Thyroid gland (tissue), 4 donors: ENCODE results near the gene C1orf52.
A peak's percentile ranks its signal among the peaks of the same experiment; 100 is the strongest.

Experiments
- CTCF ChIP-seq, 6 experiments: fragments of 200-600 bp in 3 of 6; fragments of 450-650 bp in 3 of 6; sonication (generic) in 3 of 6; IDR thresholded peaks; one replicate each; pipeline ENCODE4 v1.5.1; 2016 to 2019; ENCODE audit warnings: antibody characterized with exemption in 6 of 6, mild to moderate bottlenecking in 2 of 6, inconsistent platforms in 1 of 6, moderate library complexity in 1 of 6
- POLR2A ChIP-seq, 2 donors: fragments of 450-650 bp; IDR thresholded peaks; one replicate each; pipeline ENCODE4 v1.6.1; 2017; ENCODE audit warnings: antibody characterized with exemption in 2 of 2, mild to moderate bottlenecking in 2 of 2, moderate library complexity in 1 of 2

- TF ChIP-seq CTCF (IDR thresholded peaks at IDR 0.05): peak in 1 of 6 experiments; percentile 8
- no peak for TF ChIP-seq POLR2A (IDR thresholded peaks at IDR 0.05)
Measured at GRCh38 chr1:85259912-85260274, 431 bp upstream of the C1orf52 start.
